ENCODE measurements around the gene JMJD4.

JMJD4 gene

GRCh38 chr1:227768640-227769039, 33.5 kb upstream of the JMJD4 start:
- no peak for DNase-seq

GRCh38 chr1:227768125-227768439, 33.0 kb upstream of the JMJD4 start:
- peak in 1 of 2 experiments; percentile 27 for DNase-seq

GRCh38 chr1:227767401-227768124, 32.5 kb upstream of the JMJD4 start:
- no peak for DNase-seq

GRCh38 chr1:227766653-227767277, 31.7 kb upstream of the JMJD4 start:
- DNase-seq: peak in 1 of 2 experiments; percentile 47

GRCh38 chr1:227766015-227766634, 31.0 kb upstream of the JMJD4 start:
- peak; percentile 97 to 99 for DNase-seq

GRCh38 chr1:227765261-227766014, 30.3 kb upstream of the JMJD4 start:
- DNase-seq: no peak

- DNase-seq: no peak
Observed at GRCh38 chr1:227764019-227764391, 28.9 kb upstream of the JMJD4 start.

GRCh38 chr1:227763246-227764018, 28.3 kb upstream of the JMJD4 start:
- no peak for DNase-seq

GRCh38 chr1:227762231-227762911, 27.3 kb upstream of the JMJD4 start:
- DNase-seq: peak; percentile 98

GRCh38 chr1:227761621-227762230, 26.6 kb upstream of the JMJD4 start:
- no peak for DNase-seq

- DNase-seq: no peak
Observed at GRCh38 chr1:227760377-227760776, 25.3 kb upstream of the JMJD4 start.

GRCh38 chr1:227759341-227760300, 24.5 kb upstream of the JMJD4 start:
- DNase-seq: no peak

GRCh38 chr1:227758366-227758765, 23.3 kb upstream of the JMJD4 start:
- DNase-seq: no peak

GRCh38 chr1:227757781-227758180, 22.7 kb upstream of the JMJD4 start:
- no peak for DNase-seq

GRCh38 chr1:227756172-227756959, 21.3 kb upstream of the JMJD4 start:
- DNase-seq: no peak

GRCh38 chr1:227754958-227755357, 19.9 kb upstream of the JMJD4 start:
- DNase-seq: no peak

- DNase-seq: no peak
Observed at GRCh38 chr1:227753999-227754711, 19.1 kb upstream of the JMJD4 start.

GRCh38 chr1:227749916-227750710, 15.0 kb upstream of the JMJD4 start:
- DNase-seq: no peak
